Upper lobe of left lung (tissue), 4 donors: ENCODE measurements around the gene ZCCHC18.

ENCODE experiments used
- CTCF ChIP-seq, 6 experiments: fragments of 450-650 bp in 4 of 6; fragments of 200-600 bp in 2 of 6; sonication (generic) in 2 of 6; IDR thresholded peaks; one replicate each; pipeline ENCODE4 v1.5.1; 2016 to 2019; ENCODE audit warnings: antibody characterized with exemption in 6 of 6
- POLR2AphosphoS5 ChIP-seq, 2 donors: sonication (generic); formaldehyde crosslinking; IDR thresholded peaks; one replicate each; pipeline ENCODE4 v1.5.1; 2017; ENCODE audit warnings: antibody characterized with exemption in 2 of 2

- TF ChIP-seq CTCF (IDR thresholded peaks at IDR 0.05) (no peak), POLR2AphosphoS5 (IDR thresholded peaks at IDR 0.05) (peak; percentile 67 to 85)
Measured at GRCh38 chrX:104156630-104157529, 44.6 kb downstream of the ZCCHC18 start, which contains the start of gene SLC25A53.
